GM12864 (cell line): ENCODE data around the gene LIPA.

Experiments used
- DNase-seq: peaks from one replicate; pipeline ENCODE4 v3.0.0-alpha.2; 2011; ENCODE audit warnings: low read depth
- H3K4me3 ChIP-seq: 2 replicates; pipeline ENCODE4 v1.5.1; 2011; ENCODE audit warnings: mild to moderate bottlenecking, low read depth, low read length, control low read depth
- CTCF ChIP-seq: IDR thresholded peaks from 2 replicates; pipeline ENCODE4 v1.5.1; 2011; ENCODE audit warnings: low read depth, mild to moderate bottlenecking, moderate library complexity, low read length, control low read depth, inconsistent platforms; ENCODE audit errors: missing control alignments

LIPA gene

DNA sequence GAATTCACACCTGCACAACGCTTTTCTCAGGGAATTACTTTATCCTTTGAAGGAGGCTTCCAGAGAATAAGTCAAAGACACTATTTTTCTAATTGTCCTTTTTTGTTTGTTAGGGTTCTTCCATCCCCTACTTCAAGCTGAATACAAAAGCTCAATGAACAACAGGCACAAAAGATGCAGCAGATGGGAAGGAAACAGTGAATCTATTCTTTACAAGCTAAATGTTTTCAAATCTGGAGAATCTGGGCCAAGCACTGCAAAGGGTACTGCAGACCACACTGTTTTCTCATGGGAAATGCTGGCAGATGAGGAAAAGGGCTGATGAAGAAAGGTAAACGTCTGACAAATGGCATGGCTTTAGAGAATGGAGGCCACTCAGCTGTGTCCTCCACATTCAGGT is 18.5 kb downstream of the LIPA start:
- H3K4me3 ChIP-seq, result no peak overlapping the region
- TF ChIP-seq CTCF, result no peak
- DNase-seq, result no peak

DNA sequence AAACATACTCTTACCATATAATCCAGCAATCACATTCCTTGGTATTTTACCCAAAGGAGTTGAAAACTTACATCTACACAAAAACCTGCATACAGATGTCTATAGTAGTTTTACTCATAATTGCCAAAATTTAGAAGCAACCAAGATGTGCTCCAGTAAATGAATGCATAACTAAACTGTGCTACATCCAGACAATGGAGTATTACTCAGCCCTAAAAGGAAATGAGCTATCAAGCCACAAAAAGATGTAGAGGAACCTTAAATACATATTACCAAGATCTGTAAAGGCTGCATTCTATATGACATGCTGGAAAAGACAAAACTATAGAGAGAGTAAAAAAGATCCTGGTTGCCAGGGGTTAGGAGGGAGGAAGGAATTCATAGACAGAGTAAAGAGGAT is 22.6 kb downstream of the LIPA start:
- no peak overlapping the region for H3K4me3 ChIP-seq
- no peak for TF ChIP-seq CTCF
- DNase-seq, result no peak

DNA sequence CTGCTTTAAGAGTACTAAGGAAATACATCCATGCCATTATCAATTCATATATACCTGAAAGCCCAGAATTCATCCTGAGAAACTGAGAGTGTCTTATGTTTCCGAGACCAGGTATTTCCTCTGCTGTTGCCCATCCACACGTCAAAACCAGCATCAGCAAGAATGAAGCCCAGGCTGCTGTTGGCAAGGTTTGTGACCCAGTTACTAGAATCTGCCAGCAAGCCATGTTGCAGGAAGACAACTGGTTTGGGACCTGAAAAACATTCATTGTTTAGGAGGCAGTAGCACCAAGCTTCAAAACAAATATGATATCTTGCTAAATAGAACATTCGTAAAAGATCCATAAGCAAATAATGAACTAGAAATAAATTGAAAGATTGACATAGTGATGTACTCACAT is 23.4 kb downstream of the LIPA start:
- no peak overlapping the region for H3K4me3 ChIP-seq
- TF ChIP-seq CTCF, result no peak

GRCh38 chr10:89226891-89227290 is 24.7 kb downstream of the LIPA start:
- TF ChIP-seq CTCF, result no peak
- DNase-seq, result no peak
- H3K4me3 ChIP-seq, result no peak overlapping the region

More for the DNA sequence above, 23.4 kb downstream of the LIPA start:
- DNase-seq, result no peak

GRCh38 chr10:89224739-89225443 is 26.7 kb downstream of the LIPA start:
- H3K4me3 ChIP-seq, result no peak overlapping the region
- no peak for TF ChIP-seq CTCF
- DNase-seq, result no peak

DNA sequence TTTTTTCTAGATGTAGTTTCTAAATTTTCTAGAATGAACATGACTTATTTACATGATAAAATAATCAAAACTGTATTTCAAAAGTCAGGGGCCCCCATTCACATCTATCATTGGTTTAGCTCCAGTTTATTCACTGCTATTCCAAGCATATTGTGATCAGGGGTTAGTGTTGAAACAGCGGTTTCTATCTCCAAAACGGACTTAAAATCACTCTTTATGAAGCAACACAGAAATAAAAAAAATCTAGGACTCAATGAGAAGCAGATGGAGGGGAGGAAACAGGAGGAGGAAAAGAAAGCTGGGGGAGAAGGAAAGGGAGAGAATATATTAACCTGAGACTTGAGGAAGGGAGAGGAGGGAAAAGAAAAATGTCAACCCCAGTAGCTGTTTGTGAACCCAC is 29.7 kb downstream of the LIPA start:
- H3K4me3 ChIP-seq, result no peak overlapping the region
- no peak for TF ChIP-seq CTCF
- no peak for DNase-seq
